Osteocyte (in vitro differentiated cells): ENCODE data around the gene OR6M1. TPM values are rescaled to one million over a fixed set of nuclear protein-coding genes. Genes with fewer than 3 reads are reported as not detected.

ENCODE experiments used
- DNase-seq: peaks from one replicate; pipeline ENCODE4 v3.0.0; 2021; ENCODE audit warnings: mixed read lengths; ENCODE audit not compliant: unreplicated experiment; ENCODE audit errors: extremely low spot score
- H3K27ac Mint-ChIP-seq: one replicate; pipeline ENCODE4 v1.8.0; 2021; ENCODE audit warnings: mild to moderate bottlenecking, mixed read lengths; ENCODE audit not compliant: unreplicated experiment
- H3K27me3 Mint-ChIP-seq: one replicate; pipeline ENCODE4 v1.8.0; 2021; ENCODE audit warnings: mixed read lengths; ENCODE audit not compliant: unreplicated experiment
- H3K36me3 Mint-ChIP-seq: one replicate; pipeline ENCODE4 v1.8.0; 2021; ENCODE audit warnings: mixed read lengths; ENCODE audit not compliant: unreplicated experiment
- H3K4me1 Mint-ChIP-seq: one replicate; pipeline ENCODE4 v1.8.0; 2021; ENCODE audit warnings: mixed read lengths; ENCODE audit not compliant: unreplicated experiment
- H3K4me3 Mint-ChIP-seq: one replicate; pipeline ENCODE4 v1.8.0; 2021; ENCODE audit warnings: mild to moderate bottlenecking, moderate library complexity, mixed read lengths; ENCODE audit not compliant: unreplicated experiment
- H3K9me3 Mint-ChIP-seq: one replicate; pipeline ENCODE4 v1.8.0; 2021; ENCODE audit warnings: mixed read lengths; ENCODE audit not compliant: unreplicated experiment
- CTCF ChIP-seq: fragments of 200-600 bp; sonication (generic); IDR thresholded peaks from 2 replicates; pipeline ENCODE4 v1.5.0; 2021; ENCODE audit warnings: antibody characterized with exemption, mild to moderate bottlenecking, moderate library complexity
- total RNA-seq: library from RNA; stranded (reverse); gene quantifications from 2 replicates; pipeline ENCODE4 v1.2.1, GENCODE V29; 2021

OR6M1 gene
- total RNA-seq, 1 donor from 2014 or later = not detected

GRCh38 chr11:123773959-123774358 lies 32.2 kb downstream of the OR6M1 start:
- H3K4me1 Mint-ChIP-seq = no peaks in the 10 kb centered on the region
- H3K36me3 Mint-ChIP-seq = no peaks in the 10 kb centered on the region
- peaks cover 1% of the 10 kb centered on the region for H3K27me3 Mint-ChIP-seq
- no peaks in the 10 kb centered on the region for H3K9me3 Mint-ChIP-seq
- DNase-seq = no peak
- H3K4me3 Mint-ChIP-seq = no peak overlapping the region
- H3K27ac Mint-ChIP-seq = no peak overlapping the region
- TF ChIP-seq CTCF = no peak

- H3K9me3 Mint-ChIP-seq = no peaks in the 10 kb centered on the region
- no peak overlapping the region for H3K27ac Mint-ChIP-seq
- H3K27me3 Mint-ChIP-seq = peaks cover 1% of the 10 kb centered on the region
- no peaks in the 10 kb centered on the region for H3K4me1 Mint-ChIP-seq
- H3K4me3 Mint-ChIP-seq = no peak overlapping the region
- no peak for TF ChIP-seq CTCF
- no peaks in the 10 kb centered on the region for H3K36me3 Mint-ChIP-seq
- DNase-seq = no peak
Observed at GRCh38 chr11:123773026-123773425, 33.1 kb downstream of the OR6M1 start.

GRCh38 chr11:123771664-123772063 lies 34.5 kb downstream of the OR6M1 start:
- H3K4me3 Mint-ChIP-seq = no peak overlapping the region
- no peak overlapping the region for H3K27ac Mint-ChIP-seq
- H3K36me3 Mint-ChIP-seq = no peaks in the 10 kb centered on the region
- H3K4me1 Mint-ChIP-seq = no peaks in the 10 kb centered on the region
- H3K27me3 Mint-ChIP-seq = peaks cover 4% of the 10 kb centered on the region
- TF ChIP-seq CTCF = no peak
- no peak for DNase-seq
- H3K9me3 Mint-ChIP-seq = no peaks in the 10 kb centered on the region

GRCh38 chr11:123770712-123771111 lies 35.4 kb downstream of the OR6M1 start:
- Mint-ChIP-seq H3K9me3 (no peaks in the 10 kb centered on the region), H3K27ac (no peak overlapping the region), H3K4me1 (no peaks in the 10 kb centered on the region), H3K27me3 (peaks cover 4% of the 10 kb centered on the region), H3K36me3 (no peaks in the 10 kb centered on the region), H3K4me3 (no peak overlapping the region)
- DNase-seq = no peak
- TF ChIP-seq CTCF = no peak

GRCh38 chr11:123765601-123766000 lies 40.5 kb downstream of the OR6M1 start:
- Mint-ChIP-seq H3K27ac (no peak overlapping the region), H3K27me3 (peaks cover 3% of the 10 kb centered on the region), H3K4me3 (no peak overlapping the region), H3K4me1 (no peaks in the 10 kb centered on the region), H3K9me3 (peaks cover 11% of the 10 kb centered on the region), H3K36me3 (no peaks in the 10 kb centered on the region)
- DNase-seq = no peak
- TF ChIP-seq CTCF = no peak
